Right lobe of liver (tissue), 6 donors: Measurements from ENCODE around the gene OCEL1. TPM values are rescaled to one million over a fixed set of nuclear protein-coding genes. Genes with fewer than 3 reads are reported as not detected.

ENCODE experiments used
- ATAC-seq, 4 donors: fragments of 200-7000 bp; cut with Tn5 transposase; one replicate each; pipeline ENCODE4 v1.9.1; 2020; ENCODE audit warnings: mild to moderate bottlenecking in 4 of 4, moderate library complexity in 4 of 4
- DNase-seq, 3 donors: peaks; one replicate each; pipeline ENCODE4 v3.0.0-alpha.2; 2020
- H3K27ac ChIP-seq, 3 donors: fragments of 200-600 bp; one replicate each; pipeline ENCODE4 v1.8.0; 2022
- H3K27me3 ChIP-seq, 2 donors: fragments of 200-600 bp; one replicate each; pipeline ENCODE4 v1.8.0; 2022
- H3K36me3 ChIP-seq, 4 donors: fragments of 200-600 bp; sonication (generic) in 1 of 4; one replicate each; pipeline versions ENCODE4 v1.5.1 to v1.8.0; 2017 to 2022; ENCODE audit warnings: control low read depth in 1 of 4
- H3K4me1 ChIP-seq, 4 donors: fragments of 200-600 bp; sonication (generic) in 1 of 4; one replicate each; pipeline versions ENCODE4 v1.5.1 to v1.8.0; 2017 to 2022; ENCODE audit warnings: control low read depth in 1 of 4
- H3K4me3 ChIP-seq, 3 donors: fragments of 200-600 bp; one replicate each; pipeline ENCODE4 v1.8.0; 2022
- H3K9me3 ChIP-seq, 4 donors: fragments of 200-600 bp; sonication (generic) in 1 of 4; one replicate each; pipeline versions ENCODE4 v1.5.1 to v1.8.0; 2017 to 2022; ENCODE audit warnings: control low read depth in 1 of 4
- CTCF ChIP-seq, 4 donors: fragments of 200-600 bp in 3 of 4; fragments of 450-650 bp in 1 of 4; IDR thresholded peaks; one replicate each; pipeline versions ENCODE4 v1.5.1 to v1.8.0; 2016 to 2022; ENCODE audit warnings: antibody characterized with exemption in 4 of 4, mild to moderate bottlenecking in 2 of 4
- POLR2A ChIP-seq: fragments of 450-650 bp; IDR thresholded peaks from one replicate; pipeline ENCODE4 v1.6.1; 2017; ENCODE audit warnings: antibody characterized with exemption, mild to moderate bottlenecking
- WGBS: methylation state at CpG from one replicate; pipeline ENCODE4 v1.1.6; 2018; ENCODE audit warnings: low coverage, low lambda C conversion rate; ENCODE audit not compliant: insufficient coverage; ENCODE audit errors: missing lambda C conversion rate; 5-methylcytosine and 5-hydroxymethylcytosine counted together
- intact Hi-C, 2 donors: fragments of 100-400 bp; cut with DNase I; formaldehyde crosslinking; loops; one replicate each; pipeline versions ENCODE4 v1.11.2 to v1.14.1; 2022
- total RNA-seq, 6 experiments: library from RNA; depleted of rRNA in 2 of 6; stranded (reverse); fragments of >200 nt in 2 of 6; fragmentation: NEBNext Ultra II Directional in 3 of 6; extraction: Animal tissue kit (Norgen Biotek cat#: 25700) in 3 of 6; gene quantifications; one replicate each; pipeline versions ENCODE4 v1.1.0 to v1.2.4, GENCODE V29; 2016 to 2023
- donor health status: DM: no; HTN: yes; CAD: no.
- donor health status: DM: no; HTN: no; CAD: no.
- donor health status: DM: no; HTN: no; CAD: no.
- donor health status: DM: no; HTN: yes; CAD: no.
- donor health status: DM: no; HTN: yes; CAD: no.

The OCEL1 gene
- total RNA-seq, 6 experiments from 2014 or later, result 17.8 to 64.2 (median 31.2) TPM

GRCh38 chr19:17262557-17262956 lies 36.5 kb downstream of the OCEL1 start:
- Histone ChIP-seq H3K4me1 (no peaks in the 10 kb centered on the region), H3K27ac (no peak overlapping the region), H3K4me3 (no peak overlapping the region), H3K36me3 (no peaks in the 10 kb centered on the region), H3K9me3 (no peaks in the 10 kb centered on the region), H3K27me3 (no peaks in the 10 kb centered on the region)
- DNase-seq, result no peak
- TF ChIP-seq POLR2A (no peak), CTCF (IDR thresholded peaks at IDR 0.05) (no peak)
- ATAC-seq, result no peak
- WGBS, result 86% methylated on average over 9 of the region's 16 CpGs
- intact Hi-C loops, result no loop called here

DNA sequence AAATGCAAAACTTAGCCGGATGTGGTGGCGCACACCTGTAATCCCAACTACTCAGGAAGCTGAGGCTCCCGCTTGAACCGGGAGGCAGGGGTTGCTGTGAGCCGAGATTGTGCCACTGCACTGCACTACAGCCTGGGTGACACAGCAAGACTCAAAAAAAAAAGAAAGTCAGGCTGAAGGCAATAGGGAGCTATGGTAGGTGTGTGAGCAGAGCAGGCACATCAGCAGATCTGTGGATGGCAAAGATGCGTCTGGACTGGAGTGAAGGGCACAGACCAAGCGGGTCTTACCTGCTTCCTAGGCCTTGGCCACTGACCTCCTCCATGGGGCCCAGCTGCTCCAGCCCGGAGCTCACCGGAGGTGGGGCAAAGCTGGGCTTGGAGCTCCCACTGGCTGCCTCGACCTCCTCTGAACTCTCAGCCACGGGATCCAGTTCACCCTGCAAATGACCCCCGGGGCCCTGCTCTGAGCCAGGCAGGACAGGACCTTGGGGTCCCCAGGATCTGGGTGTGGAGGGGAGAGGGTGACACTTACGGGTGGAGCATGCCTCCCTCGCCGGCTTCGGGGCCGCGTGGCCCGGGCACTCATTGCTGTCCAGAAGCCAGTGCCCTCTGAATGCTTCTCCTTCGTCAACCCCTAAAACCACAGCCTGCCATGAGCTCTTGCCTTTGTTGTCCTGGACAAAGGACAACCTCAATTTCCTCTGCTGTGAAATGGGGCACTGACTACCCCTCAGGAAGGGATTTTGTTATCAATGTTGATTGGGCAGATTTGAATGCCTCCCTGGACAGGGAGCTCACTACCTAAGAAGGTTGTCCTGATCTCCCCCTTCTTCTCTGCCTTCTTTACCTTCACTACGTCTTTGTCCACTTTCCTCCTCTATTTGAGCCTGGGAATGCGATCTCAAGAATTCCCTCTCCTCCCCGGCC lies 38.0 kb downstream of the OCEL1 start:
- DNase-seq, result no peak
- WGBS, result 93% methylated on average over 5 of the region's 23 CpGs
- H3K27ac ChIP-seq, result peak overlapping the region; percentile 44 to 73 (median 47)

GRCh38 chr19:17264641-17264979 lies 38.6 kb downstream of the OCEL1 start, which contains the start of gene USHBP1:
TSS of gene USHBP1 (minus strand) at chr19:17264745. CDS start at chr19:17264299, 446 bp downstream.
- H3K27me3 ChIP-seq, result no peaks in the 10 kb centered on the region
- peak; percentile 54 to 61 (median 61) for DNase-seq
- TF ChIP-seq POLR2A, result no peak
- no peak for TF ChIP-seq CTCF (IDR thresholded peaks at IDR 0.05)
- intact Hi-C loops, result no loop called here
- peak within 1 kb of the TSS; percentile 5 to 29 (median 19) for H3K4me3 ChIP-seq
- H3K4me1 ChIP-seq, result peaks cover 0 to 6% (median 3%) of the 10 kb centered on the region in 4 donors
- no peaks in the 10 kb centered on the region for H3K36me3 ChIP-seq
- no peaks in the 10 kb centered on the region for H3K9me3 ChIP-seq
- H3K27ac ChIP-seq, result peak within 1 kb of the TSS; percentile 44 to 73 (median 47)
- peak in 2 of 4 donors; percentile 6 to 14 for ATAC-seq
- 57% methylated on average over 1 of the region's 5 CpGs for WGBS

More for the DNA sequence above, 38.0 kb downstream of the OCEL1 start:
- intact Hi-C loops, result no loop called here
- Histone ChIP-seq H3K27me3 (no peaks in the 10 kb centered on the region), H3K9me3 (no peaks in the 10 kb centered on the region), H3K4me1 (peaks cover 0 to 6% (median 3%) of the 10 kb centered on the region in 4 donors), H3K36me3 (no peaks in the 10 kb centered on the region), H3K4me3 (peak overlapping the region; percentile 5 to 29 (median 19))
- TF ChIP-seq CTCF (IDR thresholded peaks at IDR 0.05), result no peak
- no peak for TF ChIP-seq POLR2A
- no peak for ATAC-seq

GRCh38 chr19:17266026-17266425 lies 40.0 kb downstream of the OCEL1 start:
- 86% methylated on average over 7 of the region's 7 CpGs for WGBS
- Histone ChIP-seq H3K4me3 (no peak overlapping the region), H3K9me3 (no peaks in the 10 kb centered on the region), H3K36me3 (peaks cover 0 to under 1% (median 0%) of the 10 kb centered on the region in 4 donors), H3K4me1 (peaks cover 0 to 6% (median 3%) of the 10 kb centered on the region in 4 donors), H3K27me3 (no peaks in the 10 kb centered on the region), H3K27ac (no peak overlapping the region)
- no peak for ATAC-seq
- TF ChIP-seq POLR2A (no peak), CTCF (IDR thresholded peaks at IDR 0.05) (no peak)
- intact Hi-C loops, result no loop called here
- DNase-seq, result no peak
